Liver (tissue), 3 donors: ENCODE measurements around the gene LHFPL2.

Source experiments
- ATF3 ChIP-seq: IDR thresholded peaks from 2 replicates; pipeline ENCODE4 v1.6.1; 2016; ENCODE audit warnings: antibody characterized with exemption
- CTCF ChIP-seq: fragments of 150-350 bp; IDR thresholded peaks from 2 replicates; pipeline ENCODE4 v1.5.1; 2017; ENCODE audit warnings: improper control_type of control experiment, low read depth, low read length; ENCODE audit not compliant: missing input control
- EGR1 ChIP-seq, 2 donors: IDR thresholded peaks; 2 replicates each; pipeline ENCODE4 v1.6.1; 2016 to 2018; ENCODE audit warnings: antibody characterized with exemption in 2 of 2, low read depth in 2 of 2
- GABPA ChIP-seq, 2 donors: IDR thresholded peaks in 1 of 2; conservative IDR thresholded peaks in 1 of 2; 2 replicates each; pipeline ENCODE4 v1.6.1; 2016; ENCODE audit warnings: antibody characterized with exemption in 2 of 2, mild to moderate bottlenecking in 1 of 2, moderate library complexity in 1 of 2
- JUND ChIP-seq, 2 donors: IDR thresholded peaks; 2 replicates each; pipeline ENCODE4 v1.6.1; 2016; ENCODE audit warnings: antibody characterized with exemption in 2 of 2
- MAX ChIP-seq: IDR thresholded peaks from 2 replicates; pipeline ENCODE4 v1.6.1; 2016; ENCODE audit warnings: antibody characterized with exemption
- RAD21 ChIP-seq, 2 donors: IDR thresholded peaks; 2 replicates each; pipeline ENCODE4 v1.6.1; 2016; ENCODE audit warnings: antibody characterized with exemption in 2 of 2, mild to moderate bottlenecking in 2 of 2
- REST ChIP-seq: IDR thresholded peaks from 2 replicates; pipeline ENCODE4 v1.6.1; 2016; ENCODE audit warnings: antibody characterized with exemption, mild to moderate bottlenecking
- SP1 ChIP-seq: IDR thresholded peaks from 2 replicates; pipeline ENCODE4 v1.6.1; 2018; ENCODE audit warnings: antibody characterized with exemption, mild to moderate bottlenecking
- YY1 ChIP-seq: IDR thresholded peaks from 2 replicates; pipeline ENCODE4 v1.6.1; 2016; ENCODE audit warnings: antibody characterized with exemption, mild to moderate bottlenecking
- donor health status: healthy.
- donor health status: healthy.

GRCh38 chr5:78591138-78591612 lies 57.4 kb downstream of the LHFPL2 start:
- TF ChIP-seq YY1 (no peak), CTCF (no peak), RAD21 (IDR thresholded peaks at IDR 0.05) (no peak), ATF3 (no peak), SP1 (no peak), REST (no peak), MAX (no peak), EGR1 (IDR thresholded peaks at IDR 0.05; ENCODE audit: low read depth in 2 of 2) (no peak), JUND (IDR thresholded peaks at IDR 0.05) (no peak), GABPA (IDR thresholded peaks at IDR 0.05 in 1 of 2, conservative IDR thresholded peaks at IDR 0.05 in 1 of 2) (no peak)
